ENCODE results near the gene SFXN4. TPM values are rescaled to one million over a fixed set of nuclear protein-coding genes. Genes with fewer than 3 reads are reported as not detected.
"Not testable (repeated sequence)": the region's sequence is repeated elsewhere in the genome, so short reads cannot be mapped to it uniquely, and the experiment has no call there.

SFXN4 gene
- total RNA-seq, 4 donors from 2014 or later: 22.8 to 35.5 (median 26.2) TPM

- TF ChIP-seq, protein P1, sequence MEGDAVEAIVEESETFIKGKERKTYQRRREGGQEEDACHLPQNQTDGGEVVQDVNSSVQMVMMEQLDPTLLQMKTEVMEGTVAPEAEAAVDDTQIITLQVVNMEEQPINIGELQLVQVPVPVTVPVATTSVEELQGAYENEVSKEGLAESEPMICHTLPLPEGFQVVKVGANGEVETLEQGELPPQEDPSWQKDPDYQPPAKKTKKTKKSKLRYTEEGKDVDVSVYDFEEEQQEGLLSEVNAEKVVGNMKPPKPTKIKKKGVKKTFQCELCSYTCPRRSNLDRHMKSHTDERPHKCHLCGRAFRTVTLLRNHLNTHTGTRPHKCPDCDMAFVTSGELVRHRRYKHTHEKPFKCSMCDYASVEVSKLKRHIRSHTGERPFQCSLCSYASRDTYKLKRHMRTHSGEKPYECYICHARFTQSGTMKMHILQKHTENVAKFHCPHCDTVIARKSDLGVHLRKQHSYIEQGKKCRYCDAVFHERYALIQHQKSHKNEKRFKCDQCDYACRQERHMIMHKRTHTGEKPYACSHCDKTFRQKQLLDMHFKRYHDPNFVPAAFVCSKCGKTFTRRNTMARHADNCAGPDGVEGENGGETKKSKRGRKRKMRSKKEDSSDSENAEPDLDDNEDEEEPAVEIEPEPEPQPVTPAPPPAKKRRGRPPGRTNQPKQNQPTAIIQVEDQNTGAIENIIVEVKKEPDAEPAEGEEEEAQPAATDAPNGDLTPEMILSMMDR (IDR thresholded peaks at IDR 0.05): no peak
- TF ChIP-seq POLR2A (IDR thresholded peaks at IDR 0.05): no peak
- H3K9me3 ChIP-seq: no peaks in the 10 kb centered on the region
- H3K27ac ChIP-seq: peak overlapping the region in 1 of 4 donors; percentile 4
- no peaks in the 10 kb centered on the region for H3K27me3 ChIP-seq
- DNase-seq: no peak
- no peak overlapping the region for H3K4me3 ChIP-seq
- peaks cover 0 to 7% (median 2%) of the 10 kb centered on the region in 4 donors for H3K4me1 ChIP-seq
- H3K36me3 ChIP-seq: peaks cover 0 to 29% (median 0%) of the 10 kb centered on the region in 3 donors
Observed at GRCh38 chr10:119162452-119163092, 2.9 kb downstream of the SFXN4 start.

DNA sequence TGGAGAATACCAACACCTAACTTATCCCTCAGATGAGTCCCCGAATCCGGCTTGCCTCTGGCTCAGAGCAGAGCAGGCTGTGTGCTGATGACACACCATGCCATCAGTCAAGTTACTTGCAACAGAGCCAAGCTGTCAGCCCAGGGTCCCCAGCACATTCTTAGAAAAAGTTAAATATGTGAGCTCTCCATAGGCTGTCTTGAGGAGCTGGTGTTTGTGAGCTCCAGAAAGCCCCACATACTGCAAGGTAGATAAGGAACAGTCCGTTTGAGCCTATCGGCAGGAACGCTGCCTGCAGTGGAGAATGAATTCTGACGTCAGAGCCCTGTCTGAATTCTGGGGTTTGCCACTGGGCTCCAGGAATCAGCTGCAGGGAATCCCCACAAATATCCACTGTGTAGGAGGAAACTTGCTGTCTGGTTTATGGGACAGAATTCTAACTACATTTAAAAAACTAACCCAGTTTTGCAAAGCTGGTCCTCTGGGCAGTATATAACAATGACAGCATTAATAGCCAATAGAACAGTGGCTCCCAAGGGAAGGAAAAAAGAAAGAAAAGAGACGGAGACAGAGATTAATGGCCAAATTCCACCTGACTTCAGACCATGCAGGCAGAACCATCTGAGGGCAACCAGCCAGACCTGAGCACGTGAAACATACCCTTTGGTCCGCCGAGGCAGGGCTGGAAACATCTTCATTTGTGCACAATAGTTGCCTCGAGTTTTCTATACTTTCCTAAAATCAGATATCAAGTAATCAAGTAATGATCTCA is 3.6 kb downstream of the SFXN4 start:
- no peak for TF ChIP-seq POLR2A (IDR thresholded peaks at IDR 0.05)
- TF ChIP-seq, protein P1 (IDR thresholded peaks at IDR 0.05): no peak
- peak overlapping the region in 1 of 4 donors; percentile 4 for H3K27ac ChIP-seq
- no peaks in the 10 kb centered on the region for H3K9me3 ChIP-seq

GRCh38 chr10:119159332-119159731 is 6.2 kb downstream of the SFXN4 start:
- H3K4me1 ChIP-seq: no peaks in the 10 kb centered on the region
- H3K4me3 ChIP-seq: no peak overlapping the region
- no peak overlapping the region for H3K27ac ChIP-seq
- DNase-seq: no peak
- H3K27me3 ChIP-seq: no peaks in the 10 kb centered on the region
- no peaks in the 10 kb centered on the region for H3K9me3 ChIP-seq
- TF ChIP-seq, protein P1 (IDR thresholded peaks at IDR 0.05): no peak
- TF ChIP-seq POLR2A (IDR thresholded peaks at IDR 0.05): no peak
- peaks cover 0 to 57% (median 0%) of the 10 kb centered on the region in 3 donors for H3K36me3 ChIP-seq

More for the DNA sequence above, 3.6 kb downstream of the SFXN4 start:
- Histone ChIP-seq H3K4me1 (peaks cover 0 to 6% (median 2%) of the 10 kb centered on the region in 4 donors), H3K36me3 (peaks cover 0 to 32% (median 0%) of the 10 kb centered on the region in 3 donors), H3K4me3 (no peak overlapping the region), H3K27me3 (no peaks in the 10 kb centered on the region)
- DNase-seq: no peak

GRCh38 chr10:119153661-119154060 is 11.9 kb downstream of the SFXN4 start:
- Histone ChIP-seq H3K4me3 (no peak overlapping the region), H3K27ac (no peak overlapping the region), H3K27me3 (no peaks in the 10 kb centered on the region), H3K36me3 (peaks cover 0 to 91% (median 0%) of the 10 kb centered on the region in 3 donors), H3K9me3 (no peaks in the 10 kb centered on the region), H3K4me1 (no peaks in the 10 kb centered on the region)
- no peak for DNase-seq
- TF ChIP-seq POLR2A (IDR thresholded peaks at IDR 0.05): no peak
- TF ChIP-seq, protein P1 (IDR thresholded peaks at IDR 0.05): no peak

DNA sequence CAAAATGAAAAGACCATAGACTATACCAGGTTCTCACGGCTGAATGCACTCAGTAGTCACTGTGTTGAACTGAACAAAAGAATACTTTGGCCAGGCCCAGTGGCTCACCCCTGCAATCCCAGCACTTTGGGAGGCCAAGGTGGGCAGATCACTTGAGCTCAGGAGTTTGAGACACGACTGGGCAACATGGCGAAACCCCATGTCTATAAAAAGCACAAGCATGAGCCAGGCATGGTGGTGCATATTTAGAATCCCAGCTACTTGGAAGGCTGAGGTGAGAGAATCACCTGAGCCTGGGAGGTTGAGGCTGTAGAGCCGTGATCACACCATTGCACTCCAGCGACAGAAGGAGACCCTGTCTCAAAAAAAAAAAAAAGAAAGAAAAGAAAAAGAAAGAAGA is 12.5 kb downstream of the SFXN4 start:
- no peak overlapping the region for H3K27ac ChIP-seq
- TF ChIP-seq, protein P1 (IDR thresholded peaks at IDR 0.05): no peak
- no peak for TF ChIP-seq POLR2A (IDR thresholded peaks at IDR 0.05)
- H3K4me3 ChIP-seq: no peak overlapping the region
- H3K36me3 ChIP-seq: peaks cover 0 to 86% (median 0%) of the 10 kb centered on the region in 3 donors
- no peaks in the 10 kb centered on the region for H3K4me1 ChIP-seq
- no peaks in the 10 kb centered on the region for H3K9me3 ChIP-seq
- H3K27me3 ChIP-seq: no peaks in the 10 kb centered on the region
- DNase-seq: no peak

GRCh38 chr10:119151601-119152000 is 13.9 kb downstream of the SFXN4 start:
- peaks cover 0 to 84% (median 0%) of the 10 kb centered on the region in 3 donors for H3K36me3 ChIP-seq

More at GRCh38 chr10:119151601-119152000, 13.9 kb downstream of the SFXN4 start:
- not testable (repeated sequence) for H3K4me1 ChIP-seq, H3K4me3 ChIP-seq, H3K27ac ChIP-seq, DNase-seq, H3K27me3 ChIP-seq, H3K9me3 ChIP-seq
